NCI-H1417 (cell line): ENCODE results near the gene ITPKB.

Experiments
- DNase-seq, 3 experiments: peaks; one replicate each; lab custom pipeline; 2025; lab: John Stamatoyannopoulos, UW

ITPKB gene

DNA sequence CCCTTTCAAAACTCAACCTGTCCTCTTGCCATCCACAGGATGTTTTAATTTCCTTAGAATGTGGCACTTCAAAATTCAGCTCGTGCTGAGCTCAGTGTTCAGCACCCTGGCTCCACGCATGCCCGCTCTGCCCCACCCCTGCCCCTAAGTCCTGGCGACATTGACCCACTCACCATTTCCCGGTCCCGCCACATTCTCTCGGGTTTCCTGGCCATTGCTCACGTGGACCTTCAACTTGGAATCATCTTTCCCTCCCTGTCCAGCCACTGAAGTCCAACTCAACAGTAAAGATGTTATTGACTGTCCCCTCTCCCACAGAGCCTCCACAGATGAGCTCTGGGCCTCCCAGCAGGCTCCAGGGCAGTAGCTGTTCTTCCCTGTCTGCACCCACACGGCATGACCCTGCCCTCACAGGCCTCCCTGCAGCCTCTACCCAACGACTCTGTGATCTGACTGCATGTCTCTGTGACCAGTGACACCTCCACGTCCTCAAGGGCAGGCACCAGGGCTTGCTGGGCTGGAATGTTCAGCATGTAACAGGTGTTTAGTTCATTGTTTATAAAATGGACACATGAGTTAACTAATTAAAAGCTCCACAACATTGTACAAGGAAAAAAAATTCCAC, 53.8 kb downstream of the ITPKB start:
- DNase-seq: no peak

DNA sequence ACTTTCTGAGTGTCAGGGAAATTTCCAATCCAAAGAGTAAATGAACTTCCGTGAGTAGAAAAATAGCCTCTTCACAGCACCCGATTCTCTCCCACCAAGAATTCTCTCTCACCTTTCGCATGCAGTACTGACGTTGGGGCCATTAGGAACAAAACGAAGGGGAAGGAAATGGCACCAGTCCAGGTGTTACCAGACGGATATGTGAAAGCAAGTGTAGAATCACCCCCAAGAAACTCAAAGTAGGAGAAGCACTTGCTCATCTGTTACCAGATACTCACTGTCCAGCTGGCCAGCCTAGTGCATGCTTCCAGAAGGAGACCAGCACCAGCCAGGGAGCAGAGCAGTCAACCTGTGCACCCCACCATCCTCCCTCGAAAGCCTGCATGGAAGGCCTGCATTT, 55.1 kb downstream of the ITPKB start:
- no peak for DNase-seq

DNA sequence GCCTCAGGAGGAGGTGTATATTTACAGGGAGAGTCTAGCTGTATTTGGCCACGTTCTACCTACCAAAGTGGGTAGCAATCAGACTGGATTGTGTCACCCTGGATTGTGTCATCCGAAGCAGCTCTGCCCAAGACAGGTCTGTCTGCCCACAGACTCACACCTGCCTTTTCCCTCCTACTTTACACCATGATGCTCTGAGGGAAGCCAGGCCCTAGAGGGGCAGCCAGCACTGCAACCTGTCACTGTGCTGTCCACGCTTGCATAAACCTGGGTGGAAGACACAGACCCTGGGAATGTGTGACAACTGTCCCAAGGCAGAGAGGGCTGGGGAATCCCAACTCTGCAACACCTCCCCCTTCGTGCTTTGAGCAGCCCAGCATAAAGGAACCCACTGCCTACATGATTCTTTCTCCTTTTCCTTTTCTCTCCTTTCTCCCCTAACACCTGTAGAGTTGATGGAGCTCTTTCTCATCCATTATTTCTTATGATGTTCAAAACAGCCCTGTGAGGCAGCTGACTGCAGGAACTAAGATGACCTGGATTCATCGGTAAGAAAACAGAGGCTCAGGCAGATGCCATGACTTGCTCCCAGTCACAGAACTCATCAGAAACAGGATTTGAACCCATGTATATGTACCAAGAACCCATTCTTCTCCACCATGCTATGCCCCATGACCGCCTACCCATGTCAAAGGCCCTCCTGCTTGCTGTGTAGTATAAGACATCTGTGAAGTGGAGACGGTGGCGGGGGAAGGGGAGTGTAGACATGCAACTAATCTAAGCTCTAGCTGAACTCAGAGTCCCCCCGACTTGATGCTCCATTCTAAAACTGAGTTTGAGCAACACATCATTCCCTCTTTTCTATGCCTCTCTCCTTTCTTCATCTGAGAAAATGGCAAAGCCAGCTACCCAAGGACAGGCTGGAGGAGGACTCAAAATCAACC, 55.9 kb downstream of the ITPKB start:
- DNase-seq: no peak

DNA sequence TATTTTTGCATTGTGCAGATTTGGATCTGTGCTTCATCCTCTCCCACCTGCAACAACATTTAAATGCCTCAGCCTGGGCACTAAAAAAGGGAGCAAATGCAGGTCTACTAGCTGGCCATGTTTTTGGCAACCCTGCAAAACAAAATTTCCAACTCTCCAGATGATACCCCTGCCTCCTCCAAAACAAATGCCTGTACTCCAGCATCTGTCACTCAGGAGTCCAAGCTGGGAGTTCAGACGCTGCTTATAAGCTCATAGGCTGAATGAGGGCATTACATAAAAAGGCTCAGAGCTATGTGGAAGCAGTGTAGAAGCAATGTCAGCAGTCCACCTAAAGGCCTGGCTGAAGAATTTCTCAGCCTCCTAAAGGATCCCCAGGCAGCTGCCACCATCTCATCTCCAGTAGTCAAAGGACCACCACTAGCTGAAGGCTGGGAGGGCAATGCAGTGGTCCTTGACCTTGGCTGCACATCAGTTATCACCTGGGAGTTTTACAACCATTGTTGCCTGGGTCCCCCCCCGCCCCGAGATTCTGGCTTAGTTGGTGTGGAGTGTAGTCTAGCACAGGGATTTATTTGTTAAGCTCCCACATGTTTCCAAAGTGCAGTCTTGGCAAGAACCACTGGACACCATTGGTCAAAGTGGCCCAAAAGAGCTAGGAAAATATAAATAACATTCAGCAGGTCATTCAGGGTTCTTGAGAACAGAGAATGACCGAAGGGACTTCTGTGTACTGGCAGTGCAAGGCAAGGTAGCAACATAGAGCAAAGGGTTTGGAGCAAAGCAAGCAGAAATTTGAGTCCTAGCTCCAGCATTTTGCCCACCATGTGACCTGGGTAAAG, 57.2 kb downstream of the ITPKB start:
- DNase-seq: no peak

DNA sequence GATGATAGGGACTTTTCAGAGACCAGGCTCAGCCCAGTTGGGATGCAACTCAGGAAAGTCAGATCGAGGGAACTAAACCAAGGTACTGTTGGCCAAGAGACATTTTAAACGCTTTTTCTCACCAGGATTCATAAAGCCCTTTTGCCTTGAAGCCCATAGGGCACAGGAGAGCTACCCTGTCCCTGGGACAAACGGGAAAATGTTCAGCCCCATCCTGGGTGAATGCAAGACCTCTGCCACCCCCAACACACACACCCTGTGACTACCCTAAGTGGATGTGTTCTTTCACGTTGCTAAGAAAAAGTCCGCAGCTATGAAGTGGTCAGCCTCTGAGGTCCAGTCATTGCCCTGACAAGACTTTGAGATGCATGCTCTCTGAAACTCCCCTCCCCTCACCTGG, 58.4 kb downstream of the ITPKB start:
- DNase-seq: no peak

DNA sequence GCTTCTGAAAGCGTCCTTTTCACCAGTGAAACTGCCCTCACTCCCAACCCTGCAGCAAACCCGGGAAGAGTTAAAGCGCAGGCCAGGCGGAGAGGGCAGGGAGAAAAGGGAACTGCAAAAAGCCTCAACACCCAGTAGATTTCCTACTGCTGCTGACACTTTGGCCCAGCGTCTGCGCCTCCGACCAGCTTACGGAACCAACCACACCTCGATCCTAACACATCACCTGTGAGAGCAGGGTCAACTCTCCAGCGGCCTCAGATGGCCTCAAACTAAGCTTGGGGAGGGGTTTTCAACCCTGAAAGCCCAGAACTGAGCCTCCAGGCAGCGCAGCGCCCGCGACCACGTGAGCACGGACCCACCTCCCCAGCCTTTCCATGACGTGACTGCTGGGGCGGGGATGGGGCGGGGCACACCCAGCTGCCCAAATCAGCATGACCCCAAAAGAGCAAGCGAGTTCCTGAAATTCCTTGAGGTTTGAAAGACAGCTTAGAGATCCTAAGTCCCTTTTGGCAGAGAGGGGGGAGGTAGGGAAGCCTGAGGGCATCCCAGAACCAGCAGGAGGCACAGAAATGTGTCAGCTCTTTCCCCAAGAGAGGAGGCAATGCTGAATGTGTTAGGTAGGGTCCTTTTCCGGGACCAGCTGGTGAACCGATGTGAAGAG, 59.1 kb downstream of the ITPKB start:
- DNase-seq: no peak

DNA sequence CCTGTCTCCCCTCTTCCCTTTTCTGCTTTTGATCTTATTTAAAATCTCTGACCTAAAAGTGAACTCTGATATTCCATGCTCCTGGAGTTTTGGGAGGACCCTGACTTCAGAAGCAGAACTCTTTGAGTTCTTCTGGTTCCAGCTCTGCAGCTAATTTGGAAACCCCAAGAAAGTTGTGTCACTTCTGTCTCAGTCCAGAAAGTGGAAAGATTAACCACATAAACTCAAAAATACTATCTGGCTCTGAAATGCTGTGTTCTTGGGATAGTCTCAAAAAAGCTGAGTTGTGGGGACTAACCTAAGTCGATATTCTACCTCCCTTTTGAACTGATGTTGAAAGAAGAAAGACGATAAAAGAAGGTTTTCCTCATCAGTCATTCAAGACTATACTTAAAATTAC, 59.8 kb downstream of the ITPKB start:
- no peak for DNase-seq

DNA sequence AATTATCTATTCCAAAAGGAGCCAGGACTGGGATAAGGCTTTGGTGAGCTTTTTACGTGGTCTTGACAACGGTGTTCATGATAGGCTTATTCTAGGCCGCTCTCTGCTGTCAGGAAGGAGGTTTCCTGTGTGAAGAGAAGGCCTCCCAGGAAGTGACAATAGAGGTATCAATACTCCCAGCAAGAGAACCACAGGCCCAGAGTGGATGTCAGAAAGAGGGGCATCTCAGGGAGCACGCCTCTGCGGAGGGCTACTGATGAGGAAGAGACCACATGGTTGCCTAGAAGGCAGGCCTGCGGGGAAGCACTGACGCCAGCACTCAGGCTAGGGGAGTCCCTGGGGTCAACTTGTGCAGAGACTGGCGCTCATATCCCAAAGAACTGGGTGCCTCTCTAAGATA, 60.4 kb downstream of the ITPKB start:
- DNase-seq: no peak

DNA sequence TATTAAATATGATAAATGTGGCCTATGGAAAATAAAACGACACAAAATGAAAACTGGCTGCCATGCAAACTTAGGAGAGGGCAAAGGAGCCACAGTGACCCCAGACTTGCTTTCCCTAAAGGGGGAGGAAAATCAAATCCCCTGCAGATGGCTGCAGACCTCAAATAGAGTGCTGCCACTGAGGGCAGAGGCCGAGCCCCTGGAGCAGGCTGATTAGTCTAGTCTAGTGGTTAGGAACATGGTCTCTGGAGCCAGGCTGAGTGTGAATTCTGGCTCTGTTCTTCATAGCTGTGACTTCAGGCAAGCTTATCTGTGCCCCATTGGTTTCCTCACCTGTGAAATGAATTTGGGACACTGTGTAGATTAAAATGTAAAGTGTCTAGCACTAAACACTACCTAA, 60.8 kb downstream of the ITPKB start:
- no peak for DNase-seq

DNA sequence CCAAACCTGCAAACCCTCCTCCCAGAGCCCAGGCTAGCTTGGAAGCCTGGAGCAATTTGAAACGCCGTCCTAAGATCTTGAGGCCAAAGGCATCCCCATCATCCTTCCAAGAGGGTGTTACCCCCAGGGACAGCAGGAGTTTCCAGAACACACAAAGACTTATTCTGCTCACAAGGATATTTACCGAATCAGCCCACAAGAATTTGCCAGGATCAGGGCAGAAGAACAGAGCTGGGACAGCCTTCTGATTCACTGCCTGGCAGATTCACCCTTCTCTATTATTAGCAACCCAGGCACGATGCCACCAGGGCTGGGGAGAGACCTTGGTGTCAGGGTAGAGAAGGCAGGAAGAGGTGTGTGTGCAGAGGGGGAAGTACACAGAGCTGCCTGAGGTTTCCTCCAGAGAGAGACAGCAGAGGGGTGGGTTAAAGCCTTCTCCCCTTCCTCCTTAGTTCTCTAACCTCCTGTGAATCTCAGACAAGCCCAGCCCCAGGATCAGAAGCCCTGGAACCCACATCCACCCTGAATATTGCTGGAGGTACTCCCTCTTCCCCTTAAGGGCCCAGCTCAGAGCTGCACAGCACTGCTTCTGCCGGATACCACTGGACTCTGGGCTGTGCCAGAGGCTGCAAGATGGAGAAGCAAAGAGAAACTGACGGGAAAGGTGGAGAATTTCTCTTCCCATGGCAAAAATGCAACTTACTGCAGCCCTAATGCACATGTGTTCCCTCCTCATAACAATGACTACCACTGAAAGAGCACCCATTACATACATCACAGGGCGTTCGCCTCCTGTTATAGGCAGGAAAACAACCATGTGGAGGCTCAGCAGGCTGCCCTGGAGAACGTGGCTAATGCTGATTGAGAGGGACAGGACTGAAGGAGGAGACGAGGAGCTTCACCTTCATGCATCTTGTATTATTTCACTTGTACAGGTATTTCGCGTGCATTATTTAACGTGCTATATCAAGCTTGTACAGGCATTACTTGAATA, 61.8 kb downstream of the ITPKB start:
- no peak for DNase-seq

DNA sequence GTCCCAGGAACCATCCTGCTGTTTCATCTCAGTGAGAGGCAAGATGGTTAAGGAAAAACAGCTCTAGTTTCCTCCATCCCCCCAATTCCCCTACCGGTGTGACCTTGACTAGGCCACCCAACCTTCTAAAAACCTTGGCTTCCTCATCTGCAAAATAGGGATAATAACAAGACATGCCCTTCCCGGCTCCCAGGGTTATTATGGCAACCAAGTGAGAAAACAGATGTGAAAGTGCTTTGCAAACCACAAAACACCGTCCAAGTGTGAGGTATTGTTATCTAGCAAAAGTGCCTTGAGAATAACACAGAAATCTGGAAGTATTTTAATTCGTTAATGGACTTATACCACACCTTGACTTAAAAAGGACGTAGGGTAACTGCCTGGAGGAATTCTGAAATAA, 62.7 kb downstream of the ITPKB start:
- no peak for DNase-seq

DNA sequence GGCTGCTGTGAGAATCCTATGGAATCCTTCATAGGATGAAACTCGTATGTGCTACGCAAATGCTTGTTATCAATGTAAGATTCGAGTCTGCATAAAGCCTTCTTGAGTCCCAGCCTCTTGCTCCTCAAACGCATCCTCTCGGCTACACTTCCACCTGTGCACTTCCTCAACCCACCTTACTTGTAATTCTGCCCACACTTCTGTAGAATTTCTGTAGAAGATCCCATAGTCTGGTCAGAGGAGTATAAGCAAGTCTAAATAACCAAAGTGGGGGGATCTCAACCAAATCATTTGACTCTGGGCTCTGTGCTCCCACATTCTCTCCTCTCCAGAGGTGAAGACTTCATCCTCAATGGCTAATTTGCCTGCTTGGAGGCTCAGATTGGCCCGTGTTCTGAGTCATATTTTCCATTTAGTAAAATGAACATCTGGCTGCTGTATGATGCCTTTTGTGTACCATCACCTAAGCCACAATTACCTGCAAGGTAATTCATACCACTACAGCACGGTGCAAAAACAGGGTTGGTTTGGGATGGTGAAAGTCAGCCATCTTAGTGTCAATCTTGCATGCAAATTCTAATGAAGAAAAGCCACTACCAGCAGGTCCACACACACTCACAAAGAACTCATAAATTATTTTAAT, 63.2 kb downstream of the ITPKB start:
- DNase-seq: no peak

DNA sequence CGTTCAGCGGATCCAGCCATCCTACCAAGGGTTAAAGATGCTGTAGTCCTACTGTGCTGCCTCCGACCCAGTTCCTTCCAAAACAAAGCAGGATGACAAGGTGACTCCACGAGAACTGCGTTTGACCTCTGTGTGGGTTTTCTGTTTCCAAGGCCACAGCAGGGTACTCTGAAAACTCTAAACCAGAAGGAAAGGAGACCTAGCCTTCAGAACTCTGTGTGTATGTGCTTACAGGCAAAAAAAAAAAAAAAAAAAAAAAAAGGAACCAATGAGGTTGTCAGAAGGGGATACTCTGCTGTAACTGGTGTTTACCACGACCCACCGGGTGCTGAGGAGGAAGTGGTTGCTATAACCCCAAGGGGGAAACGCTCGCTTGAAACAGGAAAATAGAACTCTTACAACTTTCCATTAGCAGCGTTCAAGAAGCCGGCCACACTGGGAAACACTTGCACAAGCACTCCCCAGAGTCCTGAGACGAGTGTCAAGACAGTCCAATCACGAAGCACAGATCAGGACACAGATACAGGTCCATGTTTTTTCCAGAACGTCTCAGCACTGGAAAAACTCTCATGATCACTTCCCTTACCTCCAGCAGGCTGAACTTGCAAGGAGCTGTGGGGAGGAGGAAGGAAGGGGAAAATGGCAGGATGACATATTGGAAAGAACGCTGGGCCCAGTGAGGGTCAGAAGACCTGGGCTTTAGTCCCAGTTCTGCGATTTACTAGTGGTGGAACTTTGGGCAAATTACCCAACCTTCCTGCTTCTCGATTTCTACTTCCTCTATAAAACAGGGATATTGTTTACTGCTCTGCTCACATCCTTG, 64.0 kb downstream of the ITPKB start:
- DNase-seq: peak in 1 of 3 experiments; percentile 42

DNA sequence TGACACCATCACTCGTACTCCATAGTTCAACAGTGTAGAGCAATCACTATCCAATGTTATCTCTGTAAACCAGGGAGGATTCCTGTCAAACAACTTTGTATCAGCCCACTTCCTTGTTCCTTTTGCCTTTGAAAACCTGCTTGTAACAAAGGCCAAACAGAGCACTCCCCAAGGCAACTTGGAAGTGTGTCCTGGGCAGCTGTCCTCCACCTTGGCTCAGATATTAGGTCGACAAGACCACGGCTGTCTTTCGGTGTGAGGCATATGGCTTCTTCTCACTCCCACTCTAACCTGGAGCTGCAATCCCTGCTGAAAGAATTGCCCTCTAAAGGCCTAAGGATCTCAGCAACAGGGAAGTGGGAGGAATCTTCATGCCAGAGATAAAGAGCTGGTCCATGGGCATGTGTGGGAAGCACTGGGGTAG, 66.7 kb downstream of the ITPKB start:
- peak in 1 of 3 experiments; percentile 23 for DNase-seq

DNA sequence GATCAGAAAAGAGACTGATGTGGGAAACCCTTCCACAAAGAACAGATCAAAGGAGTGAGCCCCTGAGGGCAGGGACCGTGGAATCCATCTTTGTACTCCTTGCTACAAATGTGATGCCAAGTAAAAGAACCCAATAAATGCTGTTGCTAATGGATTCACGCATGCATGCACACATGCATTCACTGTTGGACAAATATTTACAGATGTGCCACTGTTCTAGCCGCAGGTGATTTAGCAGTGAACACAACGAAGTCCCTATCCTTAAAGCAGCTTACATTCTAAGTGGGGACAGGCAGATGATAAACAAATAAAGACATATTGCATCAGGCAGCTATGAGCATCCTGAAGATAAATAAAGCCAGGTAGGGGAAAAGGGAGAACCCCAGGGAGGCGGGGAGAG, 67.8 kb downstream of the ITPKB start:
- peak; percentile 32 to 79 (median 41) for DNase-seq

DNA sequence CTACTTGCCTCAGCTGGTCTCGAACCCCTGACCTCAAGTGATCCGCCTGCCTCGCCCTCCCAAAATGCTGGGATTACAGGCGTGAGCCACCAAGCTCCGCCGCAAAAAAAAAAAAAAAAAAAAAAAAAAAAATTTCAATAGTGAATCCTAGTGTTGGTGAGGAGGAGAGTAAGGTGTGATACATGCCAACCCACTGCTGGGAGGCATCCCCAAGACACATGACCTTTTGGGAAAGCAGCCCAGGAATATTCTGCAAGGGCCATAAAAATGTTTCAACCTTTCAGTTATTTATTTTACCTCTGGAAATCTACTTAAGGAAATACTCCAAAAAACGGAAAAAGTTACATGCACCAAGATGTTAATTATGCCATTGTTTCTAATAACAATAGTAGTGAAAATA, 69.0 kb downstream of the ITPKB start:
- DNase-seq: no peak

DNA sequence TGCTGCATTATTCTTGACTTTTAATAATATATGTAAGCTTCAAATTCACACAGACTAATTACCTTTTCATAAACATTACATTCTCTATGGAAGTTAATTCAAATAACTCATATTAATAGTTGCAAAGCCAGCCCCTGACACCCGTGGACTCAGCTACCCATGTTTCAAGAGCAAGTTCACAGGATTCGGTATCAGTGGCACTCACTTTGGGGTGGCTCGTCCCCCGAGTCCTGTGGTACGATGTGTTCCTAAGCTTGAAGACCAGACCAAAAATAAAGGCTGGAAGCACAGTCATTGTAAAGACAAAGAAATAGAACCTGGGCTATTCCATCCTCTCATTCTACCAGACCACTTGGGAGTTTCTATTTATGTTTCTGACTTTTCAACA, 70.9 kb downstream of the ITPKB start:
- DNase-seq: no peak

DNA sequence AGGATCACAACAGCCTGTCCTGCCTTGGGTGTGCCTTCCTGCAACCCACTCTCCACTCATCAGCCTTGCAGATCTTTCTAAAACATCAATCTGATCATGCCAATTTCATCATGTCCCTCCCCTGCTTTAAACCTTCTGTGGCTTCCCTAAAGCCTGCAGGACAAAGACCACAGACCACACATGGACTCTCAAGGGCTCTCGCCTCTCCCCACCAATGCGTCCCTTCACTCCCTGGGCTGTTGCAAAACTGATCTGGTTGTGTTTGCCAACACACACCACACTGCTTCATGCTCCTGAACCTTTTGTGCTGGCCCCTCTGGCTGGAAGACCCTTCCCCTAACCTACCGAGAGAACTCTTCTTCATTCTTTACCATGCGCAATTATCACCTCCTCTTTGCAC, 72.4 kb downstream of the ITPKB start:
- no peak for DNase-seq

DNA sequence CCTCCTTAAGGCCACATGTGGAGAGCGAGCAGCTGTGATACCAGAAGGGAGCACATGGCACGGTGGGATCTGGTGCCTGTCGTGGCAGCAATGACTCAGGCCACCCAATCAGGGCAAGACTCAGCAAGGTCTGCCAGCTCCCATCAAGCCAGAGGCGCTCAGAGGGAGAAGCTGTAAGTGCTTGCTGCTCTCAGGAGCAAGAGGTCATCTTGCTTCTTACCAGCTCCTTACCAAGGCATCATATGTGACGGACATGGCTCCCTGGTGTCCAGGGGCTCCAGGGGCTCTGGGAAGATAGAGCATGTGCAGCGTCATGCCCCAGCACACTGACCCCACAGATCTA, 72.9 kb downstream of the ITPKB start:
- no peak for DNase-seq
